SK-N-SH (cell line): ENCODE results near the gene RREB1. TPM values are rescaled to one million over a fixed set of nuclear protein-coding genes. Genes with fewer than 3 reads are reported as not detected.

Experiments
- CTCF ChIA-PET: fragments of 300-600, 350-600 bp; formaldehyde crosslinking; extraction: SDS; loops from one replicate; lab custom pipeline; 2021; lab: Yijun Ruan, JAX
- POLR2A ChIA-PET: fragments of 350-600 bp; sonication (Branson Sonifier 250); formaldehyde crosslinking; extraction: SDS; loops from one replicate; lab custom pipeline; 2020; ENCODE audit warnings: antibody characterized with exemption, inconsistent platforms; lab: Yijun Ruan, JAX
- DNase-seq: peaks from one replicate; pipeline ENCODE4 v3.0.0; 2012
- H2AFZ ChIP-seq: fragments of 200-600 bp; sonication (generic); 2 replicates; pipeline ENCODE4 v1.8.1; 2016; ENCODE audit warnings: antibody characterized with exemption, mild to moderate bottlenecking, low read depth
- H3F3A ChIP-seq: fragments of 200-600 bp; sonication (generic); replicated peaks from 2 replicates; pipeline ENCODE3; 2016; ENCODE audit warnings: antibody characterized with exemption, mild to moderate bottlenecking; ENCODE audit not compliant: insufficient read depth
- H3K27ac ChIP-seq, 2 experiments: fragments of 200-500 bp in 1 of 2; fragments of 200-600 bp in 1 of 2; sonication (Bioruptor generic) in 1 of 2; sonication (generic), shearing (Covaris generic) in 1 of 2; 2 replicates each; pipeline versions ENCODE4 v1.5.1 to v1.6.1; 2014 to 2016; ENCODE audit warnings: low read depth in 2 of 2, inconsistent platforms in 1 of 2, low read length in 1 of 2, mild to moderate bottlenecking in 1 of 2, mixed read lengths in 1 of 2
- H3K27me3 ChIP-seq: fragments of 200-600 bp; sonication (generic), shearing (Covaris generic); 2 replicates; pipeline ENCODE4 v1.6.1; 2016; ENCODE audit warnings: mixed run types; ENCODE audit not compliant: insufficient read depth
- H3K36me3 ChIP-seq, 2 experiments: fragments of 200-500 bp in 1 of 2; fragments of 200-600 bp in 1 of 2; sonication (Bioruptor generic) in 1 of 2; sonication (generic) in 1 of 2; replicated peaks in 1 of 2; 2 replicates each; pipeline versions ENCODE3 to v1.5.1; 2014 to 2016; ENCODE audit warnings: low read length in 1 of 2, mild to moderate bottlenecking in 1 of 2; ENCODE audit not compliant: insufficient read depth in 2 of 2, control insufficient read depth in 1 of 2
- H3K4me1 ChIP-seq, 2 experiments: fragments of 200-500 bp in 1 of 2; fragments of 200-600 bp in 1 of 2; sonication (Bioruptor generic) in 1 of 2; sonication (generic), shearing (Covaris generic) in 1 of 2; 2 replicates each; pipeline versions ENCODE4 v1.5.1 to v1.6.1; 2014 to 2016; ENCODE audit warnings: low read depth in 1 of 2, low read length in 1 of 2, mixed run types in 1 of 2; ENCODE audit not compliant: insufficient read depth in 2 of 2, control insufficient read depth in 1 of 2
- H3K4me2 ChIP-seq: fragments of 200-600 bp; sonication (generic), shearing (Covaris generic); 2 replicates; pipeline ENCODE4 v1.6.1; 2017; ENCODE audit warnings: mixed run types
- H3K4me3 ChIP-seq, 2 experiments: fragments of 200-500 bp in 1 of 2; fragments of 200-600 bp in 1 of 2; sonication (Bioruptor generic) in 1 of 2; sonication (generic), shearing (Covaris generic) in 1 of 2; 2 replicates each; pipeline versions ENCODE4 v1.5.1 to v1.8.1; 2014 to 2016; ENCODE audit warnings: low read depth in 2 of 2, inconsistent platforms in 1 of 2, low read length in 1 of 2, mild to moderate bottlenecking in 1 of 2, mixed read lengths in 1 of 2, moderate library complexity in 1 of 2
- H3K79me2 ChIP-seq: fragments of 200-600 bp; sonication (generic); 2 replicates; pipeline ENCODE4 v1.8.1; 2017; ENCODE audit warnings: mild to moderate bottlenecking; ENCODE audit not compliant: insufficient read depth
- H3K9ac ChIP-seq: fragments of 200-600 bp; sonication (generic); 2 replicates; pipeline ENCODE4 v1.6.1; 2017; ENCODE audit warnings: mixed run types
- H3K9me2 ChIP-seq: fragments of 200-600 bp; sonication (generic); 2 replicates; pipeline ENCODE4 v1.6.1; 2017; ENCODE audit warnings: mixed run types
- H3K9me3 ChIP-seq: fragments of 200-600 bp; sonication (generic); 2 replicates; pipeline ENCODE4 v1.6.1; 2017; ENCODE audit warnings: mixed run types, mild to moderate bottlenecking, moderate library complexity
- H4K20me1 ChIP-seq: fragments of 200-600 bp; sonication (generic); 2 replicates; pipeline ENCODE4 v1.6.1; 2017; ENCODE audit warnings: mild to moderate bottlenecking, mixed run types; ENCODE audit not compliant: insufficient read depth
- EZH2phosphoT487 ChIP-seq: fragments of 200-600 bp; sonication (generic); IDR thresholded peaks from 2 replicates; pipeline ENCODE4 v1.6.1; 2017; ENCODE audit warnings: low read depth, mixed run types, mild to moderate bottlenecking, antibody characterized with exemption, moderate library complexity, borderline replicate concordance
- FOSL2 ChIP-seq: IDR thresholded peaks from 2 replicates; pipeline ENCODE4 v1.4.0; 2012; ENCODE audit warnings: low read depth, mild to moderate bottlenecking, moderate library complexity, borderline replicate concordance
- MEF2A ChIP-seq: IDR thresholded peaks from 2 replicates; pipeline ENCODE4 v1.4.0; 2012; ENCODE audit warnings: low read depth, borderline replicate concordance
- NRF1 ChIP-seq: IDR thresholded peaks from 2 replicates; pipeline ENCODE4 v1.6.1; 2012; ENCODE audit warnings: low read depth, mild to moderate bottlenecking, low read length
- SMC3 ChIP-seq: IDR thresholded peaks from 2 replicates; pipeline ENCODE4 v1.6.1; 2012; ENCODE audit warnings: low read depth, low read length, improper control_type of control experiment
- YY1 ChIP-seq: IDR thresholded peaks from 2 replicates; pipeline ENCODE4 v1.4.0; 2012; ENCODE audit warnings: low read depth, mild to moderate bottlenecking
- whole genome bisulfite sequencing: methylation state at CpG from one replicate; pipeline ENCODE4 v1.1.6; 2017; ENCODE audit warnings: low lambda C conversion rate; 5-methylcytosine and 5-hydroxymethylcytosine counted together
- polyA plus RNA-seq, 3 experiments: library from polyadenylated mRNA; depleted of rRNA; stranded (reverse); fragments of >200 nt; gene quantifications; 2 replicates each; pipeline ENCODE4 v1.2.3, GENCODE V29; 2012
- TF ChIP-seq, protein P1 (sequence below): IDR thresholded peaks from 2 replicates; pipeline ENCODE4 v1.4.0; 2012; ENCODE audit warnings: low read depth
- TF ChIP-seq, protein P2 (sequence below): IDR thresholded peaks from 2 replicates; pipeline ENCODE4 v1.6.1; 2012; ENCODE audit warnings: mild to moderate bottlenecking, low read depth, low read length, moderate library complexity
- TF ChIP-seq, protein P3 (sequence below): IDR thresholded peaks from 2 replicates; pipeline ENCODE4 v1.4.0; 2012; ENCODE audit warnings: low read depth, borderline replicate concordance
- TF ChIP-seq, protein P4 (sequence below): IDR thresholded peaks from 2 replicates; pipeline ENCODE4 v1.4.0; 2012; ENCODE audit warnings: low read depth, borderline replicate concordance

Gene RREB1
- polyA plus RNA-seq, 1 of the 3 experiments (the other 2 are of a cell fraction) = 2.0 TPM

DNA sequence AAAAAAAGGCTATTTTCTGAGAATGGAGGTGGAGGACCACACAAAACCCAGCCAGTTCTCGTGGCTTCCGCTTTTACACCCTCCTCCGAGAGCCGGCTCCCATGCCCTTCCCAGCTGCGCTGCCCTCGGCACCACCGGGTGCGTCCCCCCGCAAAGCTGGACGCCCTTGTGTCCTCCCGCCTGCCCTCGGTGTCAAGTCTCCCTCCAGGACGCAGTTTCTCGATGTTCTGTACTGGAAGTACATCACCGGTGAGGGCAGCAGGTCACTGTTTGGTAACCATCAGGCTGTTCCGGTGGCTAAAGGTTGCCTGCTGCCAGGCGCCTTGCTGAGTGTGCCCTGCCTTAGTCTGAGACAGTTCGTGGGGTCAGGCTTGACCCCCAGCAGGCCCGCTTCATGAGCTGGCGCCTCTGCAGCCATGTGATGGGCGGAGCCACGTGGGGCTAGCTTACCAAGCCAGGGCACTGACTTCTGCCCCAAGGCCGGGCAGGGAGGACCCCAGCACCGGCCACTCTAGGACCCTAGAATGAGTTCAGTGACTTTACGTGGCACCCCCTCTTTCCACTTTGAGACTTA, 34.6 kb downstream of the RREB1 start:
- peaks cover 2 to 19% of the 10 kb centered on the region in 2 experiments; a peak in 3 of 4 replicates for H3K4me1 ChIP-seq
- H4K20me1 ChIP-seq = no peaks in the 10 kb centered on the region; the same call in 1 of the 2 replicates
- POLR2A ChIA-PET = no interaction called here
- TF ChIP-seq, protein P1, sequence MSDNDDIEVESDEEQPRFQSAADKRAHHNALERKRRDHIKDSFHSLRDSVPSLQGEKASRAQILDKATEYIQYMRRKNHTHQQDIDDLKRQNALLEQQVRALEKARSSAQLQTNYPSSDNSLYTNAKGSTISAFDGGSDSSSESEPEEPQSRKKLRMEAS = no peak
- TF ChIP-seq SMC3 (no peak), NRF1 (no peak), MEF2A (no peak), EZH2phosphoT487 (no peak), YY1 (no peak), FOSL2 (no peak)
- TF ChIP-seq, protein P2, sequence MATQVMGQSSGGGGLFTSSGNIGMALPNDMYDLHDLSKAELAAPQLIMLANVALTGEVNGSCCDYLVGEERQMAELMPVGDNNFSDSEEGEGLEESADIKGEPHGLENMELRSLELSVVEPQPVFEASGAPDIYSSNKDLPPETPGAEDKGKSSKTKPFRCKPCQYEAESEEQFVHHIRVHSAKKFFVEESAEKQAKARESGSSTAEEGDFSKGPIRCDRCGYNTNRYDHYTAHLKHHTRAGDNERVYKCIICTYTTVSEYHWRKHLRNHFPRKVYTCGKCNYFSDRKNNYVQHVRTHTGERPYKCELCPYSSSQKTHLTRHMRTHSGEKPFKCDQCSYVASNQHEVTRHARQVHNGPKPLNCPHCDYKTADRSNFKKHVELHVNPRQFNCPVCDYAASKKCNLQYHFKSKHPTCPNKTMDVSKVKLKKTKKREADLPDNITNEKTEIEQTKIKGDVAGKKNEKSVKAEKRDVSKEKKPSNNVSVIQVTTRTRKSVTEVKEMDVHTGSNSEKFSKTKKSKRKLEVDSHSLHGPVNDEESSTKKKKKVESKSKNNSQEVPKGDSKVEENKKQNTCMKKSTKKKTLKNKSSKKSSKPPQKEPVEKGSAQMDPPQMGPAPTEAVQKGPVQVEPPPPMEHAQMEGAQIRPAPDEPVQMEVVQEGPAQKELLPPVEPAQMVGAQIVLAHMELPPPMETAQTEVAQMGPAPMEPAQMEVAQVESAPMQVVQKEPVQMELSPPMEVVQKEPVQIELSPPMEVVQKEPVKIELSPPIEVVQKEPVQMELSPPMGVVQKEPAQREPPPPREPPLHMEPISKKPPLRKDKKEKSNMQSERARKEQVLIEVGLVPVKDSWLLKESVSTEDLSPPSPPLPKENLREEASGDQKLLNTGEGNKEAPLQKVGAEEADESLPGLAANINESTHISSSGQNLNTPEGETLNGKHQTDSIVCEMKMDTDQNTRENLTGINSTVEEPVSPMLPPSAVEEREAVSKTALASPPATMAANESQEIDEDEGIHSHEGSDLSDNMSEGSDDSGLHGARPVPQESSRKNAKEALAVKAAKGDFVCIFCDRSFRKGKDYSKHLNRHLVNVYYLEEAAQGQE = no peak
- TF ChIP-seq, protein P3, sequence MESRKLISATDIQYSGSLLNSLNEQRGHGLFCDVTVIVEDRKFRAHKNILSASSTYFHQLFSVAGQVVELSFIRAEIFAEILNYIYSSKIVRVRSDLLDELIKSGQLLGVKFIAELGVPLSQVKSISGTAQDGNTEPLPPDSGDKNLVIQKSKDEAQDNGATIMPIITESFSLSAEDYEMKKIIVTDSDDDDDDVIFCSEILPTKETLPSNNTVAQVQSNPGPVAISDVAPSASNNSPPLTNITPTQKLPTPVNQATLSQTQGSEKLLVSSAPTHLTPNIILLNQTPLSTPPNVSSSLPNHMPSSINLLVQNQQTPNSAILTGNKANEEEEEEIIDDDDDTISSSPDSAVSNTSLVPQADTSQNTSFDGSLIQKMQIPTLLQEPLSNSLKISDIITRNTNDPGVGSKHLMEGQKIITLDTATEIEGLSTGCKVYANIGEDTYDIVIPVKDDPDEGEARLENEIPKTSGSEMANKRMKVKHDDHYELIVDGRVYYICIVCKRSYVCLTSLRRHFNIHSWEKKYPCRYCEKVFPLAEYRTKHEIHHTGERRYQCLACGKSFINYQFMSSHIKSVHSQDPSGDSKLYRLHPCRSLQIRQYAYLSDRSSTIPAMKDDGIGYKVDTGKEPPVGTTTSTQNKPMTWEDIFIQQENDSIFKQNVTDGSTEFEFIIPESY = no peak
- TF ChIP-seq, protein P4, sequence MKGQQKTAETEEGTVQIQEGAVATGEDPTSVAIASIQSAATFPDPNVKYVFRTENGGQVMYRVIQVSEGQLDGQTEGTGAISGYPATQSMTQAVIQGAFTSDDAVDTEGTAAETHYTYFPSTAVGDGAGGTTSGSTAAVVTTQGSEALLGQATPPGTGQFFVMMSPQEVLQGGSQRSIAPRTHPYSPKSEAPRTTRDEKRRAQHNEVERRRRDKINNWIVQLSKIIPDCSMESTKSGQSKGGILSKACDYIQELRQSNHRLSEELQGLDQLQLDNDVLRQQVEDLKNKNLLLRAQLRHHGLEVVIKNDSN = no peak
- CTCF ChIA-PET = no interaction called here
- H3K9me3 ChIP-seq = no peaks in the 10 kb centered on the region
- 96% methylated on average over 18 of the region's 25 CpGs for WGBS
- H3K4me3 ChIP-seq = no peak overlapping the region
- peaks cover 92% of the 10 kb centered on the region for H3K79me2 ChIP-seq
- no peaks in the 10 kb centered on the region for H3K9me2 ChIP-seq
- no peak overlapping the region for H3K27ac ChIP-seq
- no peak overlapping the region for H3K4me2 ChIP-seq
- H3K27me3 ChIP-seq = no peaks in the 10 kb centered on the region
- H3K36me3 ChIP-seq = no peaks in the 10 kb centered on the region
- no peak overlapping the region for H3K9ac ChIP-seq
- no peak for DNase-seq
- H3F3A ChIP-seq = peaks cover 6% of the 10 kb centered on the region
- no peak overlapping the region for H2AFZ ChIP-seq
